Stomach smooth muscle (tissue), 2 donors: ENCODE results near the gene APPBP2.

Experiments used
- H3K27ac ChIP-seq: one replicate; pipeline ENCODE4 v1.7.0; 2013; ENCODE audit warnings: mild to moderate bottlenecking, low read length, inconsistent platforms
- H3K27me3 ChIP-seq, 2 donors: one replicate each; pipeline ENCODE4 v1.7.0; 2013; ENCODE audit warnings: low read length in 2 of 2; ENCODE audit not compliant: insufficient read depth in 2 of 2, control insufficient read depth in 1 of 2
- H3K36me3 ChIP-seq, 2 donors: one replicate each; pipeline ENCODE4 v1.7.0; 2013; ENCODE audit warnings: low read length in 2 of 2; ENCODE audit not compliant: control insufficient read depth in 2 of 2, insufficient read depth in 2 of 2
- H3K4me1 ChIP-seq: one replicate; pipeline ENCODE4 v1.7.0; 2013; ENCODE audit warnings: low read length; ENCODE audit not compliant: control insufficient read depth, insufficient read depth
- H3K4me3 ChIP-seq, 2 donors: one replicate each; pipeline ENCODE4 v1.7.0; 2013; ENCODE audit warnings: low read length in 2 of 2
- H3K9ac ChIP-seq, 2 donors: one replicate each; pipeline ENCODE4 v1.7.0; 2013; ENCODE audit warnings: low read length in 2 of 2, mild to moderate bottlenecking in 1 of 2
- H3K9me3 ChIP-seq, 2 donors: one replicate each; pipeline ENCODE4 v1.7.0; 2013; ENCODE audit warnings: low read length in 2 of 2; ENCODE audit not compliant: control insufficient read depth in 2 of 2
- donor health status: healthy.
- donor health status: Pancreatic carcinoma.

The APPBP2 gene

GRCh38 chr17:60398227-60398959 lies 127.6 kb downstream of the APPBP2 start:
- Histone ChIP-seq H3K9ac (no peak overlapping the region), H3K27ac (no peak overlapping the region), H3K4me3 (no peak overlapping the region), H3K36me3 (no peaks in the 10 kb centered on the region), H3K4me1 (no peaks in the 10 kb centered on the region), H3K27me3 (no peaks in the 10 kb centered on the region), H3K9me3 (no peaks in the 10 kb centered on the region)

- H3K9ac ChIP-seq = no peak overlapping the region
- no peaks in the 10 kb centered on the region for H3K36me3 ChIP-seq
- no peak overlapping the region for H3K4me3 ChIP-seq
- H3K4me1 ChIP-seq = peaks cover 4% of the 10 kb centered on the region
- H3K27me3 ChIP-seq = no peaks in the 10 kb centered on the region
- no peaks in the 10 kb centered on the region for H3K9me3 ChIP-seq
- no peak overlapping the region for H3K27ac ChIP-seq
Measured at GRCh38 chr17:60396412-60396811, 129.6 kb downstream of the APPBP2 start.

DNA sequence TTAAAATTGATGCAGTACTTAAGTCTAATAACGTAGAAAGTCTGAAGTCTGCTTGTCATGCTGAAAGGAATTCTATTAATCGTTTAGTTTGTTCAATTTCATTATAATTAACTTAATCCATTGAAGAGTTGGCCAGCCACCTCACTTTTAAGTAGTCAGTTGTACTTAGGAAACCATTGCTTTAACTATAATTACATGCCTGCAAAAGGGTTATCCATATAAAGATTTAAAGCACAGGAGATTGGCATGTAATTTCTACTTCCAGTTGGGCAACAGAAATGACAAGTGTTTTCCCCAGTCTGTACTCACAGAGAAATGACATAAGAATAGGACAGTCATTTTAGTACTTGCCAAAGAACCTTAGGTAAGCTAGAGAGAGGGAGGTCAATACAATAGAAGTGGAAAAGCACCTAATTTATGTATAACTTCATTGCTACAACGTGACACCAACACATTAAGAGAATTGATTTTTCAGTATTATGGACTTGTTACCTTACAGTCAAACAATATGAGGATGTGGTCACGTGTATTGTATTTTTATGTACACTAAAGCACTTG lies 130.5 kb downstream of the APPBP2 start:
- no peak overlapping the region for H3K27ac ChIP-seq
- no peaks in the 10 kb centered on the region for H3K9me3 ChIP-seq
- H3K4me3 ChIP-seq = no peak overlapping the region
- no peaks in the 10 kb centered on the region for H3K27me3 ChIP-seq
- no peak overlapping the region for H3K9ac ChIP-seq
- no peaks in the 10 kb centered on the region for H3K36me3 ChIP-seq
- H3K4me1 ChIP-seq = peaks cover 10% of the 10 kb centered on the region

GRCh38 chr17:60393840-60394723 lies 132.0 kb downstream of the APPBP2 start:
- Histone ChIP-seq H3K4me1 (peaks cover 15% of the 10 kb centered on the region), H3K9ac (no peak overlapping the region), H3K27ac (no peak overlapping the region), H3K9me3 (no peaks in the 10 kb centered on the region), H3K36me3 (no peaks in the 10 kb centered on the region), H3K27me3 (no peaks in the 10 kb centered on the region), H3K4me3 (no peak overlapping the region)
